IPS-NIHi7 (cell line): ENCODE results near the gene GRIFIN.
A peak's percentile ranks its signal among the peaks of the same experiment; 100 is the strongest.
"Not testable (repeated sequence)": the region's sequence is repeated elsewhere in the genome, so short reads cannot be mapped to it uniquely, and the experiment has no call there.

Experiments
- DNase-seq: peaks from one replicate; pipeline ENCODE4 v3.0.0; 2012; ENCODE audit warnings: mixed read lengths; ENCODE audit errors: extremely low spot score

The GRIFIN gene

DNA sequence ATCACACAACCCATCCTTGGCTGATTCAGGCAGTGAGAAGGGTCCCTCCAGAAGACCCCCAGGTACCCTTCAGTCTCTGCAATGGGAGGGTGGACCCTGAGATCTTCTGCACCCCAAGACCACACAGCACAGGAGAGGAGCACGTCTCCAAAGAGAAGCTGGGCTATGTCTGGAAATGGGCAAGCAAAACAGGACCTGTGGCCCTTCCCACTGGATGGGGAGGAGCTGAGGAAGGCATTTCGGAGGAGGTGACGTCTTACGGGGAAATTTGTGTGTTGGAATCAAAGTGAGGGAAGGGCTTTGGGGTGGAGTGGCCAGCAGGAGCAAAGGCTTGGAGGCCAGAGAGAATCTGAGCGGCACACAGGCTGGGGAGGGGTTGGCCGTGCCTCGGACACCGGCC is 16.5 kb downstream of the GRIFIN start:
- DNase-seq: no peak

DNA sequence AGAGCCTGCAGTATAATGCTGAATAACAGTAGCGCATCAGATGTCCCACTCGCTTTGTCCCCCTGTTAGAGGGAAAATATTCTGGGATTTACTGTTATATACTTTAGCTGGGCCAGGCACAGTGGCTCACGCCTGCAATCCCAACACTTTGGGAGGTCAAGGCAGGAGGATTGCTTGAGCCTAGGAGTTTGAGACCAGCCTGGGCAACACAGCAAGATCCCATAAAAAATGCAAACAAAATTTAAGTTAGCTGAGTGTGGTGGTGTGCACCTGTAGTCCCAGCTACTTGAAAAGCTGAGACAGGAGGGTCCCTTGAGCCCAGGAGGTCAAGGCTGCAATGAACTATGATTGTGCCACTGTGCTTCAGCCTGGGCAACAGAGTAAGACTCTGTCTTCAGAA is 22.3 kb downstream of the GRIFIN start:
- DNase-seq: not testable (repeated sequence)

DNA sequence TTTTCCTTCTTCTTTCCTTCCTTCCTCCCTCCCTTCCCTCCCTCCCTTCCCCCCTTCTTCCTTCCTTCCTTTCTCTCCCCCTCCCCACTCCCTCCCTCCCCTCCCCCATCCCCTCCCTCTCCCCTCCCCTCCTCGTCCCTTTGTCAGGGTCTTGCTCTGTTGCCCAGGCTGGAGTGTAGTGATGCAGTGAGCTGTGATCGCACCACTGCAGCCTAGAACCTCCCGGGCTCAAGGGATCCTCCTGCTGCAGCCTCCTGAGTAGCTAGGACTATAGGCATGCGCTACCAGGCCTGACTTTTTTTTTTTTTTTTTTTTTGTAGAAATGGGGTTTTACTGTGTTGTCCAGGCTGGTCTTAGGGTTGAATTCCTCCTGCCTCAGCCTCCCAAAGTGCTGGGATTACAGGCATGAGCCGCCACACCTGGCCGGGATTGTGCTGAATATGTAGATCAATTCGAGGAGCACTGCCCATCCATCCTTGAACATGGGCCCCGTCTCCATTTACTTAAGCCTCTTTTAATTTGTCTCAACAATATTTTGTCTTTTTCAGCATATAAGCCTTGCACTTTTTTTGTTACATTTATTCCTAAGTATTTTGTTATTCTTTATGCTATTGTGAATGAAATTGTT is 23.4 kb downstream of the GRIFIN start:
- DNase-seq: no peak

DNA sequence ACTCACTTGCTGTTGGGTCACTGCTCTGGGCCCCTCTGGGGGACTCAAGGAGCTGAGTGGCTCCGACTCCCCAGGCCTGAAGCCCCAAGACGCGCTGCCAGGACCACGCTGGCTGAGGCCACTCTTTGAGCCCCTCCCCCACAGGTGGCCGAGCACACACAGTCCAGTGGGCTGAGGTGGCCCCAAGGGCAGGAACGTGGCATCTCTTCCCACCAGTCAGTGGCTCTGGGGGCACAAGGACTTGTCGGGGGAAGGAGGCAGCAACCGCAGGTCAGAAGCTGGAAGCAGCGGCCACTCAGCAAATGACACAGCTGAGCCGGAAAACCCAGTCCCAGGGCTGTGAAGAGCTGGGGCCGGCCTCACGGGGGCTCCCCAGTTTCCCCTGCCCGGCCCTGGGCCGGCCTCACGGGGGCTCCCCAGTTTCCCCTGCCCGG is 24.1 kb downstream of the GRIFIN start:
- DNase-seq: no peak

DNA sequence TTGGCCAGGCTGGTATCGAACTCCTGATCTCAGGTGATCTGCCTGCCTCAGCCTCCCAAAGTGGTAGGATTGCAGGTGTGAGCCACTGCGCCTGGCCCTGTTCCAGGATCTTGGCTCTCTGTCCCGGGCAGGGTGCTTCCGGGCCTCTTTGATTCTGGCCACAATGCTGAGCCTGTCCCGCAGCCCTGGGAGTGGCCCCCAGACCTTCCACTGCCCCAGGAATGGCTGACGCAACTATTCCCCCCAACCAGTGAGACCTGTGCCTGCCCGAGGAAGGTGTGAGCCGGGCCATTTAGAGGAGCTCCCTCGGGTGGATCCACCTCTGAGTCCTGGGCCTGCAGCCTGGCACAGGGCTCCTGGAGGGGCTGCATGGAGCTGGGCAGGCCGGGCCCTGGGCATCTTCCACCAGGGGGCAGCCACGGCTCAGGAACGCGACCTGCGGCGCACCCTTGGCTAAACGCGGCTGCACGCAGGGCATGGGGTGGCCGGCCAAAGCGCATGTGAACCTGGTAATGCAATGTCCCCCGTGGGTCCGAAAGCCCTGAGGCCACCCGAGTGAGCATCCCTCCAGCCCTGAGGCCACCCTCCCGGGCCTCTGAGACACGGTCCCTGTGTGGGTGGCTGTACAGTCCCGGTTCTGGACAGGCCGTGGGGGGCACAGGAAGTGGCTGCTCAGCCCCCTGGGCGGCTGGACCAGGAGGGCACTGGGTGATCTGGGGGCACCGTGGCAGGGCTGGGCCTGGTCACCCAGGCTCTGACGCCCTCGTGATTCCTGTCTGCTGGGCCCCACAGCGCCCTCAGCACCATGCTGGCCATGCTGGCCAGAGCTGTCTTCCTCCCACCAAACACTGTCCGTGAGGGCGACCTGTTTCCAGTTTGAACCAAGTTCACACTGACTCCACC is 24.8 kb downstream of the GRIFIN start:
- peak; percentile 96 for DNase-seq

DNA sequence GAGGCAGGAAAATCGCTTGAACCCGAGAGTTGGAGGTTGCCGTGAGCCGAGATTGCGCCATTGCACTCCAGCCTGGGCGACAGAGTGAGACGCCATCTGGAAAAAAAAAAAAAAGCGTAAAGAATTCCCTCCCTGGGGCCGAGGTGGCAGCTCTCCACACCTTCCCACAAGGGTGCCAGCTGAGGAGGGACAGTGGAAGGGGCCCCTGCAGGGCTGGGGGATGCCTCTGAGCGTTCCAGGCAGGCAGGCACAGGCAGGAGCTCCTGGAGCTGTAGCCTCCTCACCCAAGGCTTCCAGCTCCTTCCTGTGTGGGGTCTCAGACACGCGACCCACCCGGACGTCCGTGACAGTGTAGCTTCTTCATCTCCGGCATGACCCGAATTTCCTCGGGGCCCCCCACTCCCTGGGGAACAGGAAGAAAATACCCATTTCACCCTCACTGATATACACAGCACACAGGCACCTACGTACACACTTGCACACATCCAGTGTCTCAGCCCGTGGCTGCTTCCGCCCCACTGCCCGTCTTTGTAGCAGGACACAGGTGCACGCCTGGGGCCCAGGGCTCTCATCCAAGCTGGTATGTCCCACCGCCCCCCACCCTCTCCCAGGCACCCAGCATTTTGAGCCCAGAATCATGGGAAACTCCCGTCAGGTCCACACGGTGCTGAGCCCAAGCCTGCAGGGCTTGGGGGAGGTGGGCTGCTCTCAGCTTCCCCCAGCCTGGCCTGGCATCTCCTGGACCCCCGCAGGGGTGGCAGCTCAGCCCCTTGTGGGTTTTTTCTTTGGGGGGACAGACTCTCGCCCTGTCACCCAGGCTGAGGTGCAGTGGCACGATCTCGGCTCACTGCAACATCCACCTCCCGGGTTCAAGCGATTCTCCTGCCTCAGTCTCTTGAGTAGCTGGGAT is 25.7 kb downstream of the GRIFIN start:
- DNase-seq: peak; percentile 8

DNA sequence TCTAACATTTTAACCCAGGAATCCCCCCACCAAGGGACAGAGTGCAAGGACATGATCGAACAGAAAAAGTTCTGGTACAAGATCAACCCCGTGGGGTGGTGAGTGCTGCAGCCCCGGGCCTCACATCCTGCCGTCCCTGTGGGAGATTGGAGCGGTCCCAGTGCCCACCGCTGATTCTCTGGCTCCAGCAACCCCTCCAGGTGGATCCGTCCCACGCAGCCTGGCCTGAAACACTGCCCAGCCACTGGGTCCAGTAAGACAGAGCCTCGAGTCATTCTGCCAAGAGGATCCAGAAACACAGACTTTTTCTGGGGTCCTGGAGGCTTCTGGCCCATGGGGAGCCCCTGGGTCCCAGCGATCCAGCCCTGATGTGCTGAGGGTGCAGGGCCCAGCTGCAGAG is 29.5 kb downstream of the GRIFIN start:
- no peak for DNase-seq

DNA sequence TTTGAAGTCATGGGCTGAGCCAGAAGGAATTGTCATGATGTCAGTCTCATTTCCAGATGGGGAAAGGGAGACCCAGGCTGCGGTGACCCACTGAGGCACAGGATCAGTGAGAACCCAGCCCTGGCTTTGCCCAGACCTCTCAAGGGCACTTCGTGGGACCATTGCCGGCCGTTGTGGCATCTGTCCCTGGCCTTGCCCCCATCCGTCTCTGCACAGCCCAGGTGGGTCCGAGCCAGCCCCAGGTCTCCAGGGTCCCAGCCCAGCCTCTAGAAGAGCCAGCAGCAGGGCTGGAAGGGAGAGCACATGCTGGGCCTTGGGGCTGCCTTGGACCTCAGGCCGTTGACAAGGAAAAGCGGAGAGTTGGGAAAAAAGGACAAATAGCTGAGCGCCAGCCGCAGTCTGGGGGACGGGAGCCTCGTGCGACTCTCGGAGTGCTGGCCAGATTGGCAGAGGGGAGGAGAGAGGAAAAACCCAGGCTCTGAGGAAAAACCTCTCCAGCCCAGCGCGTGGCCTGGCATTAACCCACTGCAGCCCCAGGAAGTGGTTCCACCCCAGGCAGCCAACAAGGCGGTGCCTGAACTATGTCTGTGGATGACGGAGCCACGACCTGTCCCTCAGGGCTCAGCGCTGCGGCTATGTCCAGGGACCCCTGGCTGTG is 30.2 kb downstream of the GRIFIN start:
- no peak for DNase-seq

DNA sequence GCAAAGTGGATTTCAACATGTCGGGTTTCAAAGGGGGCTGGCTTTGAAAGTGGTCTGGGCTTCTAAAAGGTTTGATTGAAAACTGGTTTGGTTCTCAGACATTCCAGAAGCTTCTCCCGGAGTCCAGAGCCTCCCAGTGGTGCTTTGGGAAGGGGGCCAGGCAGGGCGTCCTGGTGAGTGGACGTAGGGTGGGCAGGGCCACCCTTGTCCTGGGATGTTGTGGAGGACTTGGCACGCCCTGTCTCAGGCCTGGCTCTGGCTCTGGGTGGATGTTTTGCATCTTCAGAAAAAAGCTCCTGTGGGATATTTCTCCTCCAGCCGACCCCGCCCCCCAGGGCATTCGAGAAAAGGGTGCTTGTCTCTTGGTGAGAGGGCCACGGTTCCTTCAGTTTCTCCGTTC is 31.2 kb downstream of the GRIFIN start:
- DNase-seq: no peak

DNA sequence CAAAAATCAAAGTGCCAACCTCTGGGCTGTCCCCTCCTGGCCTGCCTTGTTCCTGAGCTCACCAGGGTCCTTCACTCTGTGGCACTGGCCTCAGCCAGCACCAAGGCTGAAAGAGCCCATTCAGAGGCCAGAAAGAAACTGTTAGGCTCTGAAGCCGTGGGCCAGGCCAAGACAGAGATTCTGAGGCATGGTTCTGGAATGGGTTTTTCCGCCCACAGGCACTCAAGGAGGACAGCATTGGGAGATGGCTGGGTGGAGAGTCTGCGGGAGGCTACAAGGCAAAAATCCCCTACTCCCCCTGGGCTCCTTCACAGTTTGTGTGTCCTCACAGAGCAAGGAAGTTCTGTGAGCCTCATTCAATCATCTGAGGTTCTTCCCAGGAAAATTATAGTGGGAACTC is 31.7 kb downstream of the GRIFIN start:
- DNase-seq: peak; percentile 25

DNA sequence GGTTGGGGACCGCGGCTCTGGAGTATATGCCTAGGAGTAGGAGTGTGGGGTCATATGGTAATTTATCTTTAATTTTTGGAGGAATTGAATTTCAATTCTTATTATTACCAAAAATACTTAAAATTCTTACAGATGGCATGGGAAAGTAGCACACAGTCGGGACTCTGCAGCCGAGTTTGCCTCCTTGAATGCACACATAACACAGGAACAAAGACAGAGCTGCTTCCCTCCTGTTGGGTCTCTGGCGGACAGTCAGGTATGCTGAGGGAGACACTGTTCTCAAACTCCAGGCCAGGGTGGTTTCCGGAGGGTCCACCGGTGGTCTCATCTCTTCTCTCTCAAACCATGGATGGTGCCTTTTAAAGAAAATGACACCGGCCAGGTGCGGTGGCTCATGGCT is 32.7 kb downstream of the GRIFIN start:
- DNase-seq: no peak

DNA sequence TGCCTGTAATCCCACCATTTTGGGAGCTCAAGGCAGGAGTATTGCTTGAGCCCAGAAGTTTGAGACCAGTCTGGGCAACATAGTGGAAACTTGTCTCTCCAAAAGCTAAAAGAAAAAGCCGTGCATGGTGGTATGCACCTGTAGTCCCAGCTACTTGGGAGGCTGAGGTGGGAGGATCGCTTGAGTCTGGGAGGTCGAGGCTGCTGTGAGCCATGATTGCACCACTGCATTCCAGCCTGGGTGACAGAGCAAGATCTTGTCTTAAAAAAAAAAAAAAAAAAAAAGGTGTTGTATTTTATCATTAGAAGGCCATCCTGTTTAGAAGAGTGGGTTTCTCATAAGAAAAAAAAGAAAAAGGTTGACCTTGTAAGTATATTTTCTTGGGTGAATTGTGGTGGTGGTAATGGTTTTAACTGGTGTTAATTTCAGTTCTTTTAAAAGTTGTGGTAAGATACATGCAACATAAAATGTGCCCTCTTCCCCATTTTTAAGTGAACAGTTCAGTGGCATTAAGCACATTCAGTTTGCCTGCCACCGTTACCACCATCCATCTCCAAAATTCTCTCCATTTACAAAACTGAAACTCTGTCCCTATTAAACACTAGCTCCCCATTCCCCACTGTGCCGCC is 34.7 kb downstream of the GRIFIN start:
- DNase-seq: no peak

DNA sequence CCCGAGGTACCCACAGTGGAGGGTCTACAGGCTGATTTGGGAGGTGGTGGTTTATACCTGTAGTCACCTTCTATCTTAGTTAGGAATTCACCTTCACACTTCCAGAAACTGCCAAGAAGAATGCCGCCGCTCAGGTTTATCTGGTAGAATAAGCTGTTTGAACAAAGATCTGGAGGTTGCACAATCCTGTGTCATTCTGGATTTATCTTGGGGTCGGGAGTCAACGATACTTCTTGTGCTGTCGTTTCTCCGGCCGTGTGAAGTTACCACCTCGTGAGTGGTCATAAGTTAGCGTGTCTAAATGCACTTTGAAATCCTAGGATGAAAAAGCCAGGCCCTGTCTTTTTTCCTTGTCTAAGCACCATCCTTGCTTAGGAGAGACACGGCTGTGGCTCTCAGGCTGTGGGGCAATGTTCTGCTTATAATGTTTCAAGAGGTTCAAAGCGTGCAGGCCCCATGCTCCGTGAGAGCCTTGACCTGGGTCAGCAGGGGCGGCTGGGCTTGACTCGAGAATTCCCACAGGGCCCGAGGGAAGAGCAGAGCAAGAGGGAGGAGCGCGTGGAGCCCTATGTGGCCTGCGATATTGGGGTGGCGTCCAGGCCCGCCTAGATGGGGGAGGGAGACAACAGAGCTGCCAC is 35.5 kb downstream of the GRIFIN start:
- DNase-seq: peak; percentile 7

DNA sequence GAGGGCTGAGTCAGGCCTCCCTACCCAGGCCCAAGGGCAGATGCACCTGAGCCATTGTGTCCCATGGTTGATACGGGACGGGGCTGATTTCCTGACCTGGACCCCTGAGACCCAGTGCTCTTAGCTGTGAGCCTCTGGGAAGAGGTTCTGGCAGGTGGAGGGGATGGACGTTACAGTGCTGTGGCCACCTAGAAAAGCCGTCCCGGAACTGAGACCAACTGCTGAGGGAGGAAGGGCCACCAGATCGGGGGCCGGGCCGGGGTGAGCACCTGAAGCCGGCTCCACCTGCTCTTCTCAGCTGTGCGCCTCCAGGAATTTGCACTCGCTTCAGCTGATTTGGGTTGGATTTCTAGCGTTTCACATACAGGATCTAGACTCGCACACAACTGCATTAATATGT is 37.4 kb downstream of the GRIFIN start:
- DNase-seq: peak; percentile 16

DNA sequence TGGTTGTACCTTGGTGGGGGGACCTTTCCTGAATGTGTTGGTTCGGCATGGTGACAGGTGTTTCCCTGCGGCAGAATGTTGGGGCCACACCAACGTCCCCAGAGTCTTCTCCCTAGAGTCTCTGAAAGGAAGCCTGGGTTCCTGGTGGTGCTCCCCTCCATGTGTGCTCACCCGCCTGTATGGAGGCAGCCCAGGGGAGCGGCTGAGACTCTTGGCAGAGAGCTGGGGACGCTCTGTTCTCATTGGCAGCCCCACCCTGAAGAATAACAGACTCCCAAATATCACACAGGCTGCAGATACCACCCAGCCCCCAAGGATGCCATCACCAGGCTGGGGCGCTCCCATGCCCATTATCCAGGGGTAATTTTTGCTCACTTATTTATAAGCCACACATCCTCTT is 38.0 kb downstream of the GRIFIN start:
- peak; percentile 5 for DNase-seq

DNA sequence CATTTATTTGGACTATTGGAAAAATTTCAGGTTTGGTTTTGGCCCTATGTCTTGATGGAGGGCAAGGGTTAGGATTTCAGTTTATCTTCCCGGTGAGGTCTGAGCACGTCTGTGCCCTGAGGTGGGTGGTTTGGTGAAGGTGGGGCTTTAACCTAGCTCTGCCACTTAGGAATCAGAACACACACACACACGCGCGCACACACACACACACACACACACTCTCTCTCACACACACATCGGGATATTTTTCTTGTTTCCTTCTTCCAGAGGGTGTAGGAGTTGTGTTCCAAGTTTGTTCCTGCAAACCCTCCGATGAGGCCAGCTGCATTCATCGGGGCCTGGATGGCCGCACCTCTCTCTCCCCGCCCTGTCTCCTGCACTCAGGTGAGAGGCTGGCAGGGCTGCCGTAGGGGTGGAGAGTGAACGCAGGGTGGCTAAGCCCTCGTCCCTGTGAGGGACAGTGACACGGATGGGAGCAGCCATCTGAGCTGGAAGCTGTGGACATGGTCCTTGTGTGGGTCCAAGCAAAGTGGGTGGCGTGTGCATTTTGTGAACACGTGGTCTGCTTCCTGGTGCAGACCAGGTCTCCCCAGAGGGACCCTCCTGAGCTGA is 38.6 kb downstream of the GRIFIN start:
- DNase-seq: peak; percentile 6

DNA sequence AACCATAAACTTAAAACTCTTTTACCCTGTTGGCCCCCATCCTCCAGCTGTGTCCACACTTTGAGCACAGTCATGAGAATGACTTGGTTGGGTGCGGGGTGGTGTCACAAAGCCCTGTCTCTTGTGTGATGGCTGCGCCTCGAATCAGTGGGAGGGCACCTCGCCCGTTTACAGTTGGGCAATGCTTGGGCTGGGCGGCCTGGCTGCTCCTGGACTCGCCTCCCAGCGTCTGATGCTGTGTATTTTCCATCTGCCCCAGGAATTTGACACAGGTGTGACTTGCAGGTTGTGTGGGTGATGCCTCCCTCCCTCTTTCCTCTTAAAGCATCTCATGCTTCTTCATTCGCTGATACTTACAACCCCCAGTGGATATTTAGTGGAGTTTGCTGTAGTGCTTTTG is 39.1 kb downstream of the GRIFIN start:
- no peak for DNase-seq

DNA sequence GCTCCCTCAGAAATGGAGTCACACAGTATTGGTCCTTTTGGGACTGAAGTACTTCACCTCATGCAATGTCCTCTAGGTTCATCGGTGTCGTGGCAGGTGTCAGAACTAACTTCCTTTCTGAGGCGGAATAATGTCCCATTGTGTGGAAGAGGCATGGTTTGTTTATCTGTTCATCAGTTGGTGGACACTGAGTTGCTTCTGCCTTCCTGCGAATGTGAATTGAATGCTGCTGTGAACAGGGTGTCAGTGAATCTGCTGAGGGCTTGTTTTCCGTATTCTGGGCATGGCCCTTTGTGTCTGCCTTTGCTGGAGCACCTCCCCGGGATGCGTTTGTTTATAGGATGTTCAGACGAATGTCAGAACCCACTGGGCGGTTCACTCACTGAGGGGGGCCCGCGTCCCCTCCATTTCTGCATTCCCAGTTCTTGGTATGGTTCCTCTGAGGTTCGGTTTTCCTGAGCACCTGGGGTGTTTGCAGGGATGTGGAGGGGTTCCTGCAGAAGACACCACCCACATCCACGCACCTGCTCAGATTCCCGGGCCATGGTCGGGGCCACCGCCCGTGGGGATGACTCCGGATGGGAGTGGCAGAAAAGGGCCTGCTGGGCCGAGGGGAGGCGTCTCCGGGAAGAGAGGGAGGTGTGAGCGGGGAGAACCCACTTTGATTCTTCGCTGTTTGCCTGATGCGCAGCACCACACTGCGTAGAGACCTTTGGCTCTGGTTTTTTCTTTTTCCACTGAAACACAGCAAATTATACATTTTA is 39.7 kb downstream of the GRIFIN start:
- DNase-seq: peak; percentile 8

DNA sequence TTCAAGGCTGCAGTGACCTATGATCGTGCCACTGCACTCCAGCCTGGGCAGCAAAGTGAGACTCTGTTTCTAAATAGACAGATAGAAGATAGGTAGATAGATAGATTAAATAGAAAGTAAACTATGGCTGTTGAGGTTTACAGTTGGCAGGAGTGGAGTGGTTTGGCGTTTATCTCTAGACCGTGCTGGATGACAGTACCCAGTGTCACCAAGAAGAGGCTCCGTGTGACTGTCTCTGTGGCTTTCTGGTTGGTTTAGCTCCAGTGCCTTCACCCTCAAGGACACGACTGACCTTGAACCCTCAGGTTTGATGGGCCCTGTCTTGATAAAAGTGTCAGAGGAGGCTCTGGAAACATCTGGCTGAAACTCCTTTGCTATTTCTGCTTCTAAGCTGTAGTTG is 41.1 kb downstream of the GRIFIN start:
- no peak for DNase-seq
